Smooth muscle cell (in vitro differentiated cells): ENCODE results near the gene TSPAN17. TPM values are rescaled to one million over a fixed set of nuclear protein-coding genes. Genes with fewer than 3 reads are reported as not detected.

Experiments used
- DNase-seq: peaks from one replicate; lab custom pipeline; 2025; ENCODE audit not compliant: unreplicated experiment; lab: John Stamatoyannopoulos, UW
- H2AFZ ChIP-seq: fragments of 200-600 bp; sonication (generic); 2 replicates; pipeline ENCODE4 v1.6.0; 2016; ENCODE audit warnings: antibody characterized with exemption, low read depth, mild to moderate bottlenecking
- H3F3A ChIP-seq: fragments of 200-600 bp; sonication (generic); 2 replicates; pipeline ENCODE4 v1.6.0; 2017; ENCODE audit warnings: antibody characterized with exemption, low read depth
- H3K27ac ChIP-seq: fragments of 200-600 bp; sonication (generic); 2 replicates; pipeline ENCODE4 v1.5.1; 2016; ENCODE audit warnings: low read depth, mild to moderate bottlenecking
- H3K27me3 ChIP-seq: fragments of 200-600 bp; sonication (generic); 2 replicates; pipeline ENCODE4 v1.6.1; 2016; ENCODE audit warnings: low read depth, mild to moderate bottlenecking
- H3K36me3 ChIP-seq: fragments of 200-600 bp; sonication (generic); 2 replicates; pipeline ENCODE4 v1.5.1; 2016; ENCODE audit warnings: low read depth
- H3K4me1 ChIP-seq: fragments of 200-600 bp; sonication (generic); 2 replicates; pipeline ENCODE4 v1.5.1; 2016; ENCODE audit warnings: low read depth
- H3K4me2 ChIP-seq: fragments of 200-600 bp; sonication (generic); 2 replicates; pipeline ENCODE4 v1.6.0; 2016; ENCODE audit warnings: mild to moderate bottlenecking
- H3K4me3 ChIP-seq: fragments of 200-600 bp; sonication (generic); 2 replicates; pipeline ENCODE4 v1.5.1; 2016; ENCODE audit warnings: mild to moderate bottlenecking
- H3K79me2 ChIP-seq: fragments of 200-600 bp; sonication (generic); 2 replicates; pipeline ENCODE4 v1.6.0; 2016; ENCODE audit warnings: low read depth, mild to moderate bottlenecking
- H3K9ac ChIP-seq: fragments of 200-600 bp; sonication (generic); 2 replicates; pipeline ENCODE4 v1.6.0; 2016; ENCODE audit warnings: low read depth
- H3K9me3 ChIP-seq: fragments of 200-600 bp; sonication (generic); replicated peaks from 2 replicates; pipeline ENCODE4 v1.5.1; 2016; ENCODE audit warnings: low read depth
- H4K20me1 ChIP-seq: fragments of 200-600 bp; sonication (generic); 2 replicates; pipeline ENCODE4 v1.6.0; 2016; ENCODE audit warnings: low read depth
- WGBS: methylation state at CpG from one replicate; pipeline ENCODE4 v1.1.7; 2016; ENCODE audit warnings: low lambda C conversion rate; 5-methylcytosine and 5-hydroxymethylcytosine counted together
- polyA plus RNA-seq: library from polyadenylated mRNA; unstranded; fragments of >200 nt; fragmentation: Nextera tagmentation; extraction: Ambion mirVana; gene quantifications from 2 replicates; pipeline ENCODE4 v1.2.1, GENCODE V29; 2016
- total RNA-seq: library from RNA; depleted of rRNA; stranded (reverse); fragments of >200 nt; gene quantifications from 2 replicates; pipeline ENCODE4 v1.2.3, GENCODE V29; 2014
- TF ChIP-seq, protein P1 (sequence below): fragments of 200-600 bp; sonication (generic); IDR thresholded peaks from 2 replicates; pipeline ENCODE4 v1.5.1; 2017; ENCODE audit warnings: borderline replicate concordance, mild to moderate bottlenecking, antibody characterized with exemption; ENCODE audit not compliant: insufficient read depth, poor library complexity, severe bottlenecking

Gene TSPAN17
- total and polyA plus RNA-seq, 2 experiments from 2014 or later: 29.7 to 31.0 TPM

GRCh38 chr5:176639981-176640380 is 7.3 kb upstream of the TSPAN17 start:
- DNase-seq: no peak
- H3K27ac ChIP-seq: no peak overlapping the region
- H3K4me1 ChIP-seq: no peaks in the 10 kb centered on the region
- no peaks in the 10 kb centered on the region for H3K9me3 ChIP-seq
- no peak overlapping the region for H2AFZ ChIP-seq
- no peak overlapping the region for H3K9ac ChIP-seq
- H3K4me3 ChIP-seq: no peak overlapping the region
- H3K36me3 ChIP-seq: no peaks in the 10 kb centered on the region
- no peaks in the 10 kb centered on the region for H4K20me1 ChIP-seq
- no peak overlapping the region for H3K4me2 ChIP-seq
- no peaks in the 10 kb centered on the region for H3K27me3 ChIP-seq
- TF ChIP-seq, protein P1, sequence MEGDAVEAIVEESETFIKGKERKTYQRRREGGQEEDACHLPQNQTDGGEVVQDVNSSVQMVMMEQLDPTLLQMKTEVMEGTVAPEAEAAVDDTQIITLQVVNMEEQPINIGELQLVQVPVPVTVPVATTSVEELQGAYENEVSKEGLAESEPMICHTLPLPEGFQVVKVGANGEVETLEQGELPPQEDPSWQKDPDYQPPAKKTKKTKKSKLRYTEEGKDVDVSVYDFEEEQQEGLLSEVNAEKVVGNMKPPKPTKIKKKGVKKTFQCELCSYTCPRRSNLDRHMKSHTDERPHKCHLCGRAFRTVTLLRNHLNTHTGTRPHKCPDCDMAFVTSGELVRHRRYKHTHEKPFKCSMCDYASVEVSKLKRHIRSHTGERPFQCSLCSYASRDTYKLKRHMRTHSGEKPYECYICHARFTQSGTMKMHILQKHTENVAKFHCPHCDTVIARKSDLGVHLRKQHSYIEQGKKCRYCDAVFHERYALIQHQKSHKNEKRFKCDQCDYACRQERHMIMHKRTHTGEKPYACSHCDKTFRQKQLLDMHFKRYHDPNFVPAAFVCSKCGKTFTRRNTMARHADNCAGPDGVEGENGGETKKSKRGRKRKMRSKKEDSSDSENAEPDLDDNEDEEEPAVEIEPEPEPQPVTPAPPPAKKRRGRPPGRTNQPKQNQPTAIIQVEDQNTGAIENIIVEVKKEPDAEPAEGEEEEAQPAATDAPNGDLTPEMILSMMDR: no peak
- no peaks in the 10 kb centered on the region for H3F3A ChIP-seq
- H3K79me2 ChIP-seq: no peaks in the 10 kb centered on the region
- 89% methylated on average over 4 of the region's 4 CpGs for WGBS

DNA sequence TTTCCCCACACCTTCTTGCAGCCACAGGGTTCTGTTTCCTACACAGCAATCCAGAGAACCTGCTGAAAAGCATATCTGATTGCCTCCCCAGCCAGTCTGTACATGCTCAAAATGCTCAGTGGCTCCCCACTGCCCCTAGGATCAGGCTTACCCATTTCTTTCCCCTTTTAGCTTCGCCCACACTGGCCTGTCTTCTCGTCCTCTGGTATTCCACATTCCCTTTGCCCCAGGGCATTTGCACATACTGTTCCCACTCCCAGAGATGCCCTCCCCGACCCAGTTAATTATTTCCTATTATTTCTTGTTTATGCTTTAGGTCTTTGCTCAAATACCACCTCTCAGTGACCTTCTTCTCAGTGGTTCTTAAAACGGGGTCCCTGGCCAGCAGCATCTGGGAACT is 6.7 kb upstream of the TSPAN17 start:
- Histone ChIP-seq H3K27me3 (no peaks in the 10 kb centered on the region), H3K4me2 (no peak overlapping the region), H4K20me1 (no peaks in the 10 kb centered on the region), H3K27ac (no peak overlapping the region), H3K4me1 (no peaks in the 10 kb centered on the region), H3K4me3 (no peak overlapping the region), H3K9ac (no peak overlapping the region), H3K9me3 (no peaks in the 10 kb centered on the region), H3F3A (no peaks in the 10 kb centered on the region), H3K79me2 (no peaks in the 10 kb centered on the region), H2AFZ (no peak overlapping the region), H3K36me3 (no peaks in the 10 kb centered on the region)
- DNase-seq: no peak
- TF ChIP-seq, protein P1: no peak
- 72% methylated on average over 4 of the region's 4 CpGs for WGBS

GRCh38 chr5:176642675-176643490 is 4.4 kb upstream of the TSPAN17 start:
- peaks cover 3% of the 10 kb centered on the region for H3K4me1 ChIP-seq
- no peak overlapping the region for H3K27ac ChIP-seq
- no peak overlapping the region for H3K9ac ChIP-seq
- TF ChIP-seq, protein P1: no peak
- no peak overlapping the region for H2AFZ ChIP-seq
- no peak overlapping the region for H3K4me3 ChIP-seq
- H4K20me1 ChIP-seq: no peaks in the 10 kb centered on the region
- H3K9me3 ChIP-seq: no peaks in the 10 kb centered on the region
- no peaks in the 10 kb centered on the region for H3K27me3 ChIP-seq
- 61% methylated on average over 13 of the region's 15 CpGs for WGBS
- peaks cover 4% of the 10 kb centered on the region for H3K79me2 ChIP-seq
- H3K4me2 ChIP-seq: no peak overlapping the region
- DNase-seq: no peak
- H3F3A ChIP-seq: no peaks in the 10 kb centered on the region
- H3K36me3 ChIP-seq: no peaks in the 10 kb centered on the region
